EH (cell line): ENCODE data around the gene ZNF189.
A peak's percentile ranks its signal among the peaks of the same experiment; 100 is the strongest.

Experiments
- DNase-seq: peaks from one replicate; pipeline ENCODE4 v3.0.0-alpha.2; 2015; ENCODE audit warnings: low read depth

The ZNF189 gene

GRCh38 chr9:101398068-101398929, at the start of gene ZNF189, which contains the start of gene MRPL50:
Gene ZNF189, plus strand, starts transcription at chr9:101398851. Its CDS starts 306 bp downstream, at chr9:101399157.
Gene MRPL50, minus strand, starts transcription at chr9:101398618. Its CDS starts 26 bp downstream, at chr9:101398592.
- DNase-seq = peak; percentile 100

- no peak for DNase-seq
Observed at GRCh38 chr9:101350285-101350684, 48.4 kb upstream of the ZNF189 start.

GRCh38 chr9:101352892-101353463, 45.7 kb upstream of the ZNF189 start:
- no peak for DNase-seq

- no peak for DNase-seq
Observed at GRCh38 chr9:101353683-101354082, 45.0 kb upstream of the ZNF189 start.

- DNase-seq = no peak
Observed at GRCh38 chr9:101354143-101354764, 44.4 kb upstream of the ZNF189 start.

GRCh38 chr9:101354765-101355708, 43.6 kb upstream of the ZNF189 start:
- DNase-seq = no peak

GRCh38 chr9:101356619-101357018, 42.0 kb upstream of the ZNF189 start:
- DNase-seq = no peak

GRCh38 chr9:101359679-101360078, 39.0 kb upstream of the ZNF189 start:
- DNase-seq = no peak

- DNase-seq = no peak
Observed at GRCh38 chr9:101360647-101361046, 38.0 kb upstream of the ZNF189 start.

- no peak for DNase-seq
Observed at GRCh38 chr9:101362450-101362849, 36.2 kb upstream of the ZNF189 start.

- DNase-seq = peak; percentile 41
Observed at GRCh38 chr9:101365181-101365580, 33.5 kb upstream of the ZNF189 start.

GRCh38 chr9:101366038-101366756, 32.5 kb upstream of the ZNF189 start:
- DNase-seq = peak; percentile 33

GRCh38 chr9:101367323-101367722, 31.3 kb upstream of the ZNF189 start:
- no peak for DNase-seq

GRCh38 chr9:101369286-101369685, 29.4 kb upstream of the ZNF189 start:
- peak; percentile 41 for DNase-seq

GRCh38 chr9:101369884-101370531, 28.6 kb upstream of the ZNF189 start:
- no peak for DNase-seq

- DNase-seq = no peak
Observed at GRCh38 chr9:101371813-101372212, 26.8 kb upstream of the ZNF189 start.

- DNase-seq = no peak
Observed at GRCh38 chr9:101372327-101373118, 26.1 kb upstream of the ZNF189 start.

GRCh38 chr9:101375546-101375945, 23.1 kb upstream of the ZNF189 start:
- peak; percentile 44 for DNase-seq

- peak; percentile 93 for DNase-seq
Observed at GRCh38 chr9:101376111-101376848, 22.4 kb upstream of the ZNF189 start.
